CD4-positive, alpha-beta T cell treated with Interleukin-4 for 1 hour (primary cell): Measurements from ENCODE around the gene LTB4R.

Source experiments
- DNase-seq, 2 donors: peaks; one replicate each; pipeline ENCODE4 v3.0.0-alpha.2; 2020 to 2022

LTB4R gene

GRCh38 chr14:24304019-24304387 is 7.3 kb upstream of the LTB4R start:
- no peak for DNase-seq

DNA sequence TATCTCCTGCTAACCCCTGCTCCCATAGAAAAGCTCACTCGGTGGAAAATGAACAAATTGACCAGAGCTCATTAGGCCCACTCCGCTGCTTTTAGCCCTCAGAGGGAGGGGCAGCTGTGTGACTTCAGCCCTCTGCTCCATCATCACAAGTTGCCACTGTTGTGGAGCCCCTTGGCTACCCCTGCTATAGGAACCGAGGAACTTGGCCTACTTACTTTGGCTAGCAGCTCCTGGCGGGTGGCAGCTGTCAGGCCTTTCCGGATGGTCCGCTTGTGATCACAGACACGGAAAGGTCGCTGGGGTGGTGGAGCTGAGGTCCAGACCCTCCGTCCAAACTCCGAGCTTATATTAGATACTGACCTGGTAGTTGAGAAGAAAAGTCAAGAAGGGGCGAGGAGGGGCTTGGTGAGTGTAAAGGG is 4.1 kb upstream of the LTB4R start:
- no peak for DNase-seq

DNA sequence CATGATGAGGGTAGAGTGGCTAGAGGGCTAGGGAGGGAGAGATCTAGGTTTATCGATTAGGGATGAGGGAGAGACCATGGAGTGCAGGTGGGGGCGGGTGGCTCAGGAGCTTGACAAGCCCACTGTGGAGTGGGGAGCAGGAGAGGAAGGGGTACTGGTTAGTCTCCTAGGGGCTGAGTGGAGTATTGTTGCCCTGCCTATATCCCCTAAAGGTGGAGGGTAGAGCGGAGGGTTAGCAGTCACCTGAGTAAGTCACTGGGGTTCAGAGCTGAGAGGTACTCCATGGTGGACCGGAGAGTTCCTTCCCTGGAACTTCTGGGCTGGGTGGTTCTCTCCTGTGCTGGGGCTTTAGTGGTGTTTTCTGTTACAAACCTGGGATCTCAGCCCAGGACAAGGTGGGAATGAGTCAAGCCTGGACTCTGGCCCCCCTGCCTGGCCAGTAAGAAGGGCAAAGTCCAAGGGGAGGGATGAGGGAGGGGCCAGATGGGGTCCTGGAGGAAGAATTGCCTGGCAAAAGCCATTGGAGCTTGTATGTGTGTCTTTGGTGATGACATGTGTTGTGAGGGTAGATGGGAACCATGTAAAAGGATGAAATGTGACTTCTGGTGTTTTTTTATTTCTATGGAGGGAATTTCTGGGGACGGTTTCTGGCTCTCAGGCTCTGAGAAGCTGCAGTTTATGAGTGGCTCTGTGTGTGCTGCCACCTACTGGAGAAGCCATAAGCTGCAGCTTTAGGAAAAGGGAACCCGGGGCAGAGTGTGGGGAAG is 3.5 kb upstream of the LTB4R start, which contains the start of gene CIDEB:
CIDEB (minus strand) TSS at position 403 of the 767 bp plus-strand sequence; CDS start at position 284, 119 bp downstream.
- peak; percentile 71 to 73 for DNase-seq

DNA sequence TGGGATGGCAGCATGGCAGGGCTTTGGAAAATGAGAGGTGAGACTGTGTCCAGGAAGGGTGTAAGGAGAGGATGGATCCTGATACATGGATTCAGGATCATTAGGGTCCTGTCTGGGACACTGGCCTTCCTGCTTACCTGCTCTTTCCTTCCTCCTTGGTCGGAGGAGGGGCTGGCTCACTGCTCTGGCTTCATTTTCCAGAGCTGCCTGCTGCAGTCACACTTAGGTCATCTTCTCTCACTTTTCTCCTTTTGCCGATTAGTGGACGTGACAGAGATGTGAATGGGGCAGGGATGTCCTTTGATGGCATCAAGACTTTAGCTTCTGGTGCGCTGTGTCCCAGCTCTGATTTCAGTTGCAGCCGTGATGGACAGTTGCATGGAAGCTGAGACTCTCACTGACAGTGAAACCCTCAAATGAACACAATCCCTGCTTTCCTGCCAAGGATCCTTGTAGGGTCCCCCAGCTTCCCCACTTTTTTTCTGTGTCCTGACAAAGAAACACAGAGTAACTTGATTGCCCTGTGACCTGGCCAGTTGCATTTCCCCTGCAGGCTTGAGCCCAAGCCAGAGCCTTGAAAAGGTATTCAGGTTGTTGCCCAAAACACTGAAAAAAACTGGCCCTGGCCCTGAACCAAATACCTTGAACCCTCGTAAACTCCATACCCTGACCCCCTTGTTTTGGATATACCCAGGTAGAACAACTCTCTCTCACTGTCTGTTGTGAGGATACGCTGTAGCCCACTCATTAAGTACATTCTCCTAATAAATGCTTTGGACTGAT is 2.8 kb upstream of the LTB4R start:
- DNase-seq: no peak

GRCh38 chr14:24309538-24310264 is 1.6 kb upstream of the LTB4R start, which contains the start of gene LTB4R2:
TSS of gene LTB4R2 (plus strand) at chr14:24310140. CDS start at chr14:24310665, 525 bp downstream.
- no peak for DNase-seq

DNA sequence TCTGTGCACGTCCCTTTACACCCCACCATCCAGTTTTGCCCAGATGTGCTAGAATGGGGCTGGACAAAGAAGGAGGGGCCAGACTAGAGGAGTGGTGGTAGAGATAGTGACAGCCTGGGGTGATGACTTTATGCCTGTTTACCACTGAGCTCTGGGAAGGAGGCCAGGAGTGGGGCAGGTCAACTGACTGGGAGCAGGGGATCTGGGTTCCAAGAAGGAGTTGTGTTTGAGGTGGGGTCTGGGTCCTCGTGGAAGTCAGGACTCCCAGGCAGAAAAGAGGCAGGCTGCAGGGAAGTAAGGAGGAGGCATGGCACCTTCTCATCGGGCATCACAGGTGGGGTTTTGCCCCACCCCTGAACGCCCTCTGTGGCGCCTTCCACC is 1.0 kb upstream of the LTB4R start:
- no peak for DNase-seq

DNA sequence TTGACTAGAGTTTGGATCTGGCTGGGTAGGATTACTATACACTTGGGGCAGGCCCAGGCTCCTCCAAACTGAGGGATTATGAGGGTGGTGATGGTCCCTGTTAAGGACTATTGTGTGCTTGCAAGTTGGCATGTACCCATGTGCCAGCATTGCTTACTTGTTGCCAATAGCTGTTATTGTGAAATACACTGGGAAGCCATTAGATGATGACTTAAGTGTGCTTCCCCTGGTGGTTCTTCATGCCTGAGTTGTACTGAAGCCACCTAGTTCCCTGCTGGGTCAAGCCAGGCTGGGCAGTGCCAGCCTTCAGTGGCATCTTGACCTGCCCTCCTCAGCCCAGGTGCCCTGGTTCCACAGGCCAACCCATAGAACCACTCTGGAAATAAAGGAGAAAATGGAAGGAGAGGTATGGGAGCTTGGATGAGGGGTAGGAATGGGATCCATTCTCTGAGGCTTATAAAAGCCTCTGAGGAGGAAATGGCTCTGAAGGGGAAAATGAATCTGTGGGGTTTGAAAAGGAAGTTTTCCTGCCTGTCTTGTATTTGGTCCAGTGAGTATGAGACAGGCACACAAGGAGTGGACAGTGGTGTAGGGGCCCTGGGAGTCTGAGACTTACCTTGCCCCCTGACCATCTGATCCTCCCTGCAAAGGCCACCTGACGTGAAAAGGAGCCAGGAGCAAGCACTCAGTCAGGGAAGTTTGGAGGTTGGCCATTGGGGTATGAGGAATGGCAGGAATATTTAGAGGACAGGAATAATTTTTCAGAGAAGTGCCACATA is 724 bp downstream of the LTB4R start:
- peak in 1 of 2 donors; percentile 38 for DNase-seq

GRCh38 chr14:24312736-24313507 is 1.6 kb downstream of the LTB4R start:
- peak; percentile 57 to 65 for DNase-seq

GRCh38 chr14:24313913-24314312 is 2.6 kb downstream of the LTB4R start:
- no peak for DNase-seq

- DNase-seq: no peak
These were observed 3.3 kb downstream of the LTB4R start for GRCh38 chr14:24314377-24315193.

GRCh38 chr14:24315243-24315806 is 4.0 kb downstream of the LTB4R start:
- no peak for DNase-seq

- DNase-seq: no peak
These were observed 4.7 kb downstream of the LTB4R start for GRCh38 chr14:24315807-24316596.

DNA sequence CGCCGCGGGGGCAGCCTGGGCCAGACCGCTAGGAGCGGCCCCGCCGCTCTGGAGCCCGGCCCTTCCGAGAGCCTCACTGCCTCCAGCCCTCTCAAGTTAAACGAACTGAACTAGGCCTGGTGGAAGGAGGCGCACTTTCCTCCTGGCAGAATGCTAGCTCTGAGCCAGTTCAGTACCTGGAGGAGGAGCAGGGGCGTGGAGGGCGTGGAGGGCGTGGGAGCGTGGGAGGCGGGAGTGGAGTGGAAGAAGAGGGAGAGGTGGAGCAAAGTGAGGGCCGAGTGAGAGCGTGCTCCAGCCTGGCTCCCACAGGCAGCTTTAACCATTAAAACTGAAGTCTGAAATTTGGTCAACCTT is 5.3 kb downstream of the LTB4R start:
- no peak for DNase-seq

GRCh38 chr14:24317141-24317928 is 6.0 kb downstream of the LTB4R start:
- no peak for DNase-seq

GRCh38 chr14:24321212-24321975 is 10.1 kb downstream of the LTB4R start:
- DNase-seq: no peak

- DNase-seq: no peak
These were observed 11.4 kb downstream of the LTB4R start for GRCh38 chr14:24322672-24323071.

- DNase-seq: no peak
These were observed 12.0 kb downstream of the LTB4R start for GRCh38 chr14:24323341-24323740.

GRCh38 chr14:24324024-24324423 is 12.7 kb downstream of the LTB4R start:
- DNase-seq: no peak
